ENCODE data around the gene NIPAL4. TPM values are rescaled to one million over a fixed set of nuclear protein-coding genes. Genes with fewer than 3 reads are reported as not detected.
A peak's percentile ranks its signal among the peaks of the same experiment; 100 is the strongest.

The NIPAL4 gene
- total and polyA plus RNA-seq, 12 donors, result 0.09 to 0.20 TPM; not detected in 10

GRCh38 chr5:157511651-157512644, 51.9 kb downstream of the NIPAL4 start:
- Histone ChIP-seq H3K4me1 (peaks cover 8 to 69% (median 51%) of the 10 kb centered on the region in 9 donors), H3K27ac (peak overlapping the region in 9 of 10 donors; percentile 50 to 85 (median 76)), H3K27me3 (no peaks in the 10 kb centered on the region), H3K36me3 (peaks cover 0 to 76% (median 7%) of the 10 kb centered on the region in 9 donors), H3K9me3 (no peaks in the 10 kb centered on the region), H3K4me3 (no peak overlapping the region)
- no peak for TF ChIP-seq CTCF (IDR thresholded peaks at IDR 0.05)
- DNase-seq, result peak; percentile 86 to 95
- WGBS, 2 donors, result 27 to 54% methylated on average over 9 of the region's 9 CpGs
- intact Hi-C loops (cut with DNase I), result loop anchor here in 4 of 10 donors (2.0 to 10.0 kb wide), 4 partner anchors 50 to 63 kb away; partner anchors contain the start of gene ADAM19 (in 1 of the 4)
- ATAC-seq, result peak; percentile 88 to 97 (median 94)

GRCh38 chr5:157513182-157513581, 53.2 kb downstream of the NIPAL4 start:
- peak overlapping the region in 4 of 10 donors; percentile 62 to 77 (median 70) for H3K27ac ChIP-seq

GRCh38 chr5:157514974-157515373, 55.0 kb downstream of the NIPAL4 start:
- H3K36me3 ChIP-seq, result peaks cover 0 to 75% (median 6%) of the 10 kb centered on the region in 9 donors
- intact Hi-C loops (cut with DNase I), result loop anchor here in 4 of 10 donors (5.0 to 10.0 kb wide), 3 partner anchors 47 to 60 kb away; partner anchors contain the start of gene ADAM19 (in 1 of the 4)
- no peak overlapping the region for H3K4me3 ChIP-seq
- peak overlapping the region in 2 of 10 donors; percentile 76 for H3K27ac ChIP-seq
- no peaks in the 10 kb centered on the region for H3K9me3 ChIP-seq
- no peak for TF ChIP-seq CTCF (IDR thresholded peaks at IDR 0.05)
- H3K4me1 ChIP-seq, result peaks cover 6 to 64% (median 47%) of the 10 kb centered on the region in 9 donors
- H3K27me3 ChIP-seq, result no peaks in the 10 kb centered on the region
- no peak for ATAC-seq
- no peak for DNase-seq
- 96 to 98% methylated on average over 2 of the region's 2 CpGs for WGBS, 2 donors

More at GRCh38 chr5:157513182-157513581, 53.2 kb downstream of the NIPAL4 start:
- peaks cover 0 to 75% (median 6%) of the 10 kb centered on the region in 9 donors for H3K36me3 ChIP-seq
- WGBS, 2 donors, result 93 to 97% methylated on average over 8 of the region's 8 CpGs
- intact Hi-C loops (cut with DNase I), result loop anchor here in 3 of 10 donors (5.0 to 10.0 kb wide), 3 partner anchors 49 to 62 kb away; partner anchors contain the start of gene ADAM19 (in 1 of the 3)
- no peak for TF ChIP-seq CTCF (IDR thresholded peaks at IDR 0.05)
- no peaks in the 10 kb centered on the region for H3K27me3 ChIP-seq
- peaks cover 6 to 66% (median 47%) of the 10 kb centered on the region in 9 donors for H3K4me1 ChIP-seq
- H3K9me3 ChIP-seq, result no peaks in the 10 kb centered on the region
- DNase-seq (no peak), ATAC-seq (no peak)
- no peak overlapping the region for H3K4me3 ChIP-seq

- Histone ChIP-seq H3K36me3 (peaks cover 0 to 67% (median 6%) of the 10 kb centered on the region in 9 donors), H3K9me3 (no peaks in the 10 kb centered on the region), H3K4me1 (peaks cover 6 to 62% (median 46%) of the 10 kb centered on the region in 9 donors), H3K4me3 (no peak overlapping the region), H3K27me3 (no peaks in the 10 kb centered on the region), H3K27ac (peak overlapping the region in 8 of 10 donors; percentile 45 to 77 (median 65))
- 57 to 63% methylated on average over 3 of the region's 3 CpGs for WGBS, 2 donors
- DNase-seq (no peak), ATAC-seq (peak in 2 of 8 donors; percentile 1 to 34)
- intact Hi-C loops (cut with DNase I), result loop anchor here in 3 of 10 donors (5.0 to 10.0 kb wide), 3 partner anchors 46 to 59 kb away; partner anchors contain the start of gene ADAM19 (in 1 of the 3)
- TF ChIP-seq CTCF (IDR thresholded peaks at IDR 0.05), result no peak
Observed at GRCh38 chr5:157516006-157516405, 56.0 kb downstream of the NIPAL4 start.

Measured in heart right ventricle (tissue), 16 donors.